ENCODE measurements around the gene PPP1R7.
A peak's percentile ranks its signal among the peaks of the same experiment; 100 is the strongest.

The PPP1R7 gene

GRCh38 chr2:241160318-241160717, 10.1 kb downstream of the PPP1R7 start (continued):
- TF ChIP-seq HOXA7 (CRISPR knock-in tag; IDR thresholded peaks at IDR 0.05; ENCODE audit: borderline replicate concordance) (no peak), ZNF10 (tag by site-specific recombination; IDR thresholded peaks at IDR 0.05) (no peak), ZNF513 (tag by site-specific recombination; IDR thresholded peaks at IDR 0.05) (no peak), YY1 (tag by site-specific recombination; IDR thresholded peaks at IDR 0.05) (no peak), ZNF416 (tag by site-specific recombination; IDR thresholded peaks at IDR 0.05) (no peak), ZNF157 (tag by site-specific recombination; IDR thresholded peaks at IDR 0.05) (no peak)

DNA sequence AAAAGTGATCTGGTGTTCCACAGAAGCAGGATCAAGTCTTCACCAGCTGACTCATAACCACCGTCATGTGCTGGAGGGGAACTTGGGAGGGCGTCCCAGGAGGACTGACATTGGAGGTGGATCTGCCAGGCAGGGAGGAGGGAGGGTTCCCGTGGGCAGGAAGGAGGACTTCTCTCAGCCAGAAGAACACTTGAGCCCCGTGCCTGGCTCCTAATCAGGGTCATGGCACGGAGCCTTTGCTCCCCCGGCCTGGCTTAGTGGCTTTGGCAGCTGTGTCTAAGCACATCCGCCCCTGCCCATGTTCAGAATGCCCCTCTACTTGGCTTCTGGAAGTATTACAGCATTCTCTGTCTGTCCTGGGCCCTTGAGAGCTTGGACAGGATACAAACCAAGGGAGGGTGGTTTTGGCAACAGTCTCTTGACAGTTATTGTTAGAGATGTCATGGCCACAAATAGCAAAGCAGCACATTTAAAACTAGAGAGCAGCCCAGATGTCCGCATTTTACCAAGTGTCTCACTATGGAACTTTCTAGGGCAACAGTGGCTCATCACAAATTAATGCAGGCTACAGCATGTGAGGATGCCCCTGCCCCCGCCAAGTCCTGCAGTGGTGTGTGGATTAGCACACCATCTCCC, 11.5 kb downstream of the PPP1R7 start:
- Histone ChIP-seq H3K27ac (ENCODE audit: extremely low read depth, low read depth, low read length) (no peak overlapping the region), H3K36me3 (ENCODE audit: control insufficient read depth in 2 of 2, insufficient read depth in 1 of 2, low read length in 2 of 2) (peaks cover 20 to 82% of the 10 kb centered on the region in 2 experiments), H3K9me3 (ENCODE audit: control insufficient read depth, insufficient read depth, low read depth, low read length) (no peaks in the 10 kb centered on the region), H3K4me1 (ENCODE audit: control insufficient read depth, insufficient read depth, low read length) (no peaks in the 10 kb centered on the region), H3K4me3 (ENCODE audit: low read depth, low read length) (no peak overlapping the region)
- CTCF ChIA-PET = no interaction called here
- TF ChIP-seq ZNF112 (tag by site-specific recombination; IDR thresholded peaks at IDR 0.05) (no peak), ZNF146 (tag by site-specific recombination; IDR thresholded peaks at IDR 0.05) (no peak), ZFP37 (tag by site-specific recombination; IDR thresholded peaks at IDR 0.05) (no peak), ZBTB20 (tag by site-specific recombination; IDR thresholded peaks at IDR 0.05) (no peak), ATF2 (tag by site-specific recombination; IDR thresholded peaks at IDR 0.05; ENCODE audit: low read depth) (no peak), ZBTB49 (tag by site-specific recombination; IDR thresholded peaks at IDR 0.05; ENCODE audit: low read depth) (no peak), OVOL3 (tag by site-specific recombination; IDR thresholded peaks at IDR 0.05) (no peak), ZNF398 (tag by site-specific recombination; IDR thresholded peaks at IDR 0.05) (0 out of 2 replicates have a peak, but pooled peaks have one; percentile 29), ZNF514 (tag by site-specific recombination; IDR thresholded peaks at IDR 0.05) (no peak), ZFHX2 (tag by site-specific recombination; conservative IDR thresholded peaks at IDR 0.05) (0 out of 2 replicates have a peak, but pooled peaks have one; percentile 18), ZNF561 (tag by site-specific recombination; IDR thresholded peaks at IDR 0.05; ENCODE audit: borderline replicate concordance) (no peak), ZNF670 (tag by site-specific recombination; IDR thresholded peaks at IDR 0.05; ENCODE audit: low read depth) (no peak), ZNF610 (tag by site-specific recombination; IDR thresholded peaks at IDR 0.05; ENCODE audit: borderline replicate concordance) (no peak), ZNF600 (tag by site-specific recombination; IDR thresholded peaks at IDR 0.05) (peak; percentile 43; the same call in 1 of the 2 replicates), ZNF529 (tag by site-specific recombination; IDR thresholded peaks at IDR 0.05; ENCODE audit: insufficient replicate concordance) (no peak), KLF1 (tag by site-specific recombination; IDR thresholded peaks at IDR 0.05) (no peak), ZNF157 (tag by site-specific recombination; IDR thresholded peaks at IDR 0.05) (no peak), EGR2 (tag by site-specific recombination; IDR thresholded peaks at IDR 0.05; ENCODE audit: low read depth) (peak; percentile 31; the same call in 1 of the 2 replicates), ZFP3 (tag by site-specific recombination; IDR thresholded peaks at IDR 0.05; ENCODE audit: low read depth) (no peak)
- TF ChIP-seq, protein P1, sequence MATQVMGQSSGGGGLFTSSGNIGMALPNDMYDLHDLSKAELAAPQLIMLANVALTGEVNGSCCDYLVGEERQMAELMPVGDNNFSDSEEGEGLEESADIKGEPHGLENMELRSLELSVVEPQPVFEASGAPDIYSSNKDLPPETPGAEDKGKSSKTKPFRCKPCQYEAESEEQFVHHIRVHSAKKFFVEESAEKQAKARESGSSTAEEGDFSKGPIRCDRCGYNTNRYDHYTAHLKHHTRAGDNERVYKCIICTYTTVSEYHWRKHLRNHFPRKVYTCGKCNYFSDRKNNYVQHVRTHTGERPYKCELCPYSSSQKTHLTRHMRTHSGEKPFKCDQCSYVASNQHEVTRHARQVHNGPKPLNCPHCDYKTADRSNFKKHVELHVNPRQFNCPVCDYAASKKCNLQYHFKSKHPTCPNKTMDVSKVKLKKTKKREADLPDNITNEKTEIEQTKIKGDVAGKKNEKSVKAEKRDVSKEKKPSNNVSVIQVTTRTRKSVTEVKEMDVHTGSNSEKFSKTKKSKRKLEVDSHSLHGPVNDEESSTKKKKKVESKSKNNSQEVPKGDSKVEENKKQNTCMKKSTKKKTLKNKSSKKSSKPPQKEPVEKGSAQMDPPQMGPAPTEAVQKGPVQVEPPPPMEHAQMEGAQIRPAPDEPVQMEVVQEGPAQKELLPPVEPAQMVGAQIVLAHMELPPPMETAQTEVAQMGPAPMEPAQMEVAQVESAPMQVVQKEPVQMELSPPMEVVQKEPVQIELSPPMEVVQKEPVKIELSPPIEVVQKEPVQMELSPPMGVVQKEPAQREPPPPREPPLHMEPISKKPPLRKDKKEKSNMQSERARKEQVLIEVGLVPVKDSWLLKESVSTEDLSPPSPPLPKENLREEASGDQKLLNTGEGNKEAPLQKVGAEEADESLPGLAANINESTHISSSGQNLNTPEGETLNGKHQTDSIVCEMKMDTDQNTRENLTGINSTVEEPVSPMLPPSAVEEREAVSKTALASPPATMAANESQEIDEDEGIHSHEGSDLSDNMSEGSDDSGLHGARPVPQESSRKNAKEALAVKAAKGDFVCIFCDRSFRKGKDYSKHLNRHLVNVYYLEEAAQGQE (tag by site-specific recombination; IDR thresholded peaks at IDR 0.05) = no peak
- POLR2A ChIA-PET = no interaction called here
